Activated effector memory CD4-positive, alpha-beta T cell treated with Interleukin-2 at 50 U/mL for 16 hours (primary cell): ENCODE measurements around the gene OS9.

ENCODE experiments used
- DNase-seq: peaks from one replicate; pipeline ENCODE4 v3.0.0-alpha.2; 2020

Gene OS9

DNA sequence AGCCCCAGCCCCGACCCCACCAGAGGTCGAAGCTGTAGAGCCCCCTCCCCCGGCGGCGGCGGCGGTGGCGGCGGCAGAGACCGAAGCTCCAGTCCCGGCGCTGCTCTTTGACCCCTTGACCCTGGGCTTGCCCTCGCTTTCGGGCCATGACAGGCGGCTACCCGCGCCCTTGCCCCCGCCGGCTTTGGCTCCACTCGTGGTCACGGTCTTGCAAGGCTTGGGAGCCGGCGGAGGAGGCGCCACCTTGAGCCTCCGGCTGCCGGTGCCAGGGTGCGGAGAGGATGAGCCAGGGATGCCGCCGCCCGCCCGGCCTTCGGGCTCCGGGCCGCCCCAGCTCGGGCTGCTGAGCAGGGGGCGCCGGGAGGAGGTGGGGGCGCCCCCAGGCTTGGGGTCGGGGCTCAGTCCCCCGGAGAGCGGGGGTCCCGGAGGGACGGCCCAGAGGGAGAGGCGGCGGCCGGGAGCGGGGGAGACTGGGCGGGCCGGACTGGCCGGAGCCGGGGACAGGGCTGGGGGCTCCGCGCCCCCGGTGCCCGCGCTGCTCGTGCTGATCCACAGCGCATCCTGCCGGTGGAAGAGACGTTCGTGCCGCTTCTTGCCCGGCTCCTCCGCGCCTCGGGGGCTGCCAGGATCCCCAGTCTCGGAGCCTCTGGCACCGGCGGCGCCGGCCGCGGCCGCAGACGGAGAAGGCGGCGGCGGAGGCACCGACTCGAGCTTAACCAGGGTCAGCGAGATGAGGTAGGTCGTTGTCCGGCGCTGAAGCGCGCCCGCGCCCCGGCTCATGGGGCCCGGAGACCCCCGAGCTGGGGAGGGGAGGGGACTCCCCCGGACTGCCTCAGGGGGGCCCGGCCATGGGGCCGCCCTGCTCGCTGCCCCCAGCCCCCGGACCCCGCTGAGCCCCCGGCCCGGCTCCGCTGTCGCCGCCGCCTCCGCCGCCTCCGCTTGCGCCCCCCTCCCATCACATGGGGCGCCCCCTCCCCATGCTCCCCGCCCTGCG lies 43.8 kb downstream of the OS9 start:
- DNase-seq = no peak

DNA sequence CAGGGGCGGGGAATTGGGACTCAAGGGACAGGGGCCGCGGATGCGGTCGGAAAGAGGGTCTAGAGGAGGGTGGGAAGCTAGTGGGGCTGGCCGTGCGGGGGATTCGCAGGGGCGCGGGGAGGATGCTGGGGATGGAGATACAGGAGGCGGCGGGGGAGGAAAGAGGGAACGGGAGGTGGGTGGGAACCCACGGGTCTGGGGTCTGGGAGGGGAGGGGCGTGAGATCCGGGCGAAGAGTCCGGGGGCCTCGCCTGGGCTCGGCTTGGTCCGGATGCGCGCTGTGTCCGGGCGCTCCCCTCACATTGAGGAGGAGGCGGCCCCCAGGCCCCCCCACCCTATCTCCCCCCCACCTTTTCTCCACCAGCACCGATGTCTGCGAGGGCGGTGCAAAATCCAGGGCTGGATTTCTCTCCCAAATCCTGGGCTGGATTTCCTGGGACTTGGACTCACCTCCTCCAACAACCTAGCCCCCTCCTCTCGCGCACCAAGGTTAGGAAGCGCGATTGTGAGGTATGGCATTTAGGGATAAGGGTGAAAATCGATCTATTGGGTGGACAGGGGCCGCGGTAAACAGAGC lies 44.8 kb downstream of the OS9 start, which contains the start of gene AGAP2:
Gene AGAP2 (minus strand): TSS at position 82 of the 577 bp plus-strand sequence. CDS start 496 bp downstream, outside the sequence.
- no peak for DNase-seq

DNA sequence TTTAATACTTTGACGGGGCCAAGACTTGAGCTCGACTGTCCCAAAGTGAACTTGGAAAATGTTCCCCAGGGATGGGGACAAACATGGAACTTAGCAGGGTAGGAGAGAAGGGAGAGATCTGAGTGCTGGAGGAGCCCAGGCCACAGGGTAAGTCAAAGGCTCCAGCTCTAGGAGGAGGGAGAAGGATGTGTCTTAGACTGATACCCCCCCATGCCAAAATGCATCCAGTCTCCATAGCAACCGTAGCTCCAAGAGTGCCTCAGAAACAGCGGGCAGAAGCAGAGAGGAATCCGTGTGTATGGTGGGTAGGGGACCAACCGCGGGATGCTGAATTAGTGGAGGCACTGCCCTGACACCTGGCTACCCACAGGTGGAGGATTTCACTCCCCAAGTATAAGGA lies 45.5 kb downstream of the OS9 start:
- DNase-seq = no peak

GRCh38 chr12:57739914-57740538 lies 46.1 kb downstream of the OS9 start:
- DNase-seq = no peak

GRCh38 chr12:57740656-57741412 lies 46.9 kb downstream of the OS9 start:
- peak; percentile 74 for DNase-seq

GRCh38 chr12:57741413-57741789 lies 47.5 kb downstream of the OS9 start:
- no peak for DNase-seq

DNA sequence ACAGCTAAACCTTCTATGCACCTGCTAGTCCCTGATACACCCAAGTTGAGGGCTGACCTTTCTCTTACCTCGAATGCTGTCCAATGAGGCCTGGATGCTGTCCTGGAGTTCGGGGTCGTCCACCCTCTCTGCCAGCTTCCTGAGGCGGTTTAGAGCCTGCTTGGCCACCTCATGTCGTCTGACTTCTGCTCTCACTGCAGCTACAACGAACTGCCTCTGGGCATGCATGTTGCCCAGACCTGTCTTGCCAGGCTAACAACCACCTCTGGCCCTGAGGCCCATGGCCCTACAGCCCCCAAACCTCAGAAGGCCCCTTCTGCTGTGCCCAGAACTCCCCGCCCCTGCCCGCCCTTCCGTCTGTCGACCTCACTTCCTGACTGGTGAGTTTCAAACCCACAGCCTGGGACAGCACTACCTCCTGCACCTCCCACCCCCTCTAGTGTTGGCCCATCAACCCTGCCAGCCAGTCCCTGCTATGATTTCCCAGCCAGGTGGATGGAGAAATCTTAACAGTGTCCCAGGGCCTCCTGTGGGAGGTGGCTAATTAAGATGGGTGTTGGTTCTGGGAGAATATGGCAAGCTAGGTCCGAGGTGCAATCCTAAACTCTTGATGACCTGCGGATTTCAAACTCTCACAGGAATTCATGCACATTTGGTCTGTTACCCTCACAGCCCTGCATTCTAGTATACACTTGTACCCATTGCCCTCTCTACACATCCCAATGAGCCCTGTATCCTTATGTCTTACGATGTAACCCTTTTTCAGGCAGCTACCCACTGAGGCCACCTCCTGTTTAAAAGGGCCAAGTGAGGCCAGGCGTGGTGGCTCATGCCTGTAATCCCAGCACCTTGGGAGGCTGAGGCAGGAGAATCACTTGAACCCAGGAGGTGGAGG lies 48.2 kb downstream of the OS9 start:
- DNase-seq = peak; percentile 74

GRCh38 chr12:57743769-57744168 lies 49.8 kb downstream of the OS9 start:
- no peak for DNase-seq

GRCh38 chr12:57744194-57744776 lies 50.4 kb downstream of the OS9 start:
- DNase-seq = no peak

DNA sequence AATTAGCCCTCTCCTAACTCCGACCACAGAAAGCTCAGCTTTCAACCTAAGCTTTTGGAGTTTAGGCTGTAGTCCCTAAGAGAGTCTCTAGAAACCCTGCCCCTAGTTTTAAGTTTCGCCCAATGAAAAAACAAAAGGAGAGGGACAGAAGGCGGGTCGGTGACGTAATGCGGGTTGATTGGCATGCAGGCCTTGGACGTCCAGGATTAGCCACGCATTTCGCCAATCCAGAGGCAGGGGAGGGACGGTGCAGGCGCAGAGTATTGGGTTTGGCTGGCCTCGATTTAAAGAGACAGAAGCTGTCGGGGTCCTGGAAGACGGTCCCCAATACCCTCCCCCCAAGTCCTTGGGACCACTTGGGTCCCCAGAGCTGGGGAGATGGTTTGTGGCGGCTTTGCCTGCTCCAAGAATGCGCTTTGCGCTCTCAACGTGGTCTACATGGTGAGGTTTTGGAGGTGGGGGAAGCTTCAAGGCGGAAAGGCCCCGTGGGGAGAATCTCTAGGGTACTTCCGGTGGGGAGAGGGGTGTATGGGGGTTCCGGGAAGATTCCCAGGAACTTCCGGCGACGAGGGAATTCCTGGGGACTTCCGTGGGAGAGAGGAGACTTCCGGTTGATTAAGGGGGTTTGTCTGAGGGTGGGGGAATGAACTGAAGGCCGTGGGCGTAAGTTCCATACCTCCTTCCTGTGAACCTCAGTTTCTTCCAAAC lies 51.0 kb downstream of the OS9 start, which contains the start of gene TSPAN31:
Gene TSPAN31 (plus strand): TSS at position 263 of the 708 bp plus-strand sequence. CDS start 116 bp downstream, at position 379.
- peak; percentile 88 for DNase-seq

DNA sequence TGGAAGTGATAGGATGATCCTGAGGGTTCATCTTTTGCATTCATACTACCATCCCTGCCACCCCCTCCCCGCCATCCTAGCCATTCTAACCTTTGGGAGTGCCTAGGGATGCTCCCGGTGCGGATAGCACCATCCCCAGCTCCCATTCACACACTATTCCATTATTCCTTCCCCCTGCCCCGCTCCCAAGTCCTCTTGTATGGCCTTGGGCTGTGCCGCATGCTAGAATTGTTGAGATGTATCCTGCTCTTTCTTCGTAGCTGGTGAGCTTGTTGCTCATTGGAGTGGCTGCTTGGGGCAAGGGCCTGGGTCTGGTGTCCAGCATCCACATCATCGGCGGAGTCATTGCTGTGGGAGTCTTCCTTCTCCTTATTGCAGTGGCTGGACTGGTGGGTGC lies 51.6 kb downstream of the OS9 start:
- no peak for DNase-seq

GRCh38 chr12:57746025-57746424 lies 52.1 kb downstream of the OS9 start:
- DNase-seq = no peak

GRCh38 chr12:57749061-57749460 lies 55.1 kb downstream of the OS9 start:
- DNase-seq = no peak

GRCh38 chr12:57750561-57751431 lies 56.9 kb downstream of the OS9 start:
- DNase-seq = no peak

- no peak for DNase-seq
Observed at GRCh38 chr12:57751432-57751787, 57.5 kb downstream of the OS9 start.

DNA sequence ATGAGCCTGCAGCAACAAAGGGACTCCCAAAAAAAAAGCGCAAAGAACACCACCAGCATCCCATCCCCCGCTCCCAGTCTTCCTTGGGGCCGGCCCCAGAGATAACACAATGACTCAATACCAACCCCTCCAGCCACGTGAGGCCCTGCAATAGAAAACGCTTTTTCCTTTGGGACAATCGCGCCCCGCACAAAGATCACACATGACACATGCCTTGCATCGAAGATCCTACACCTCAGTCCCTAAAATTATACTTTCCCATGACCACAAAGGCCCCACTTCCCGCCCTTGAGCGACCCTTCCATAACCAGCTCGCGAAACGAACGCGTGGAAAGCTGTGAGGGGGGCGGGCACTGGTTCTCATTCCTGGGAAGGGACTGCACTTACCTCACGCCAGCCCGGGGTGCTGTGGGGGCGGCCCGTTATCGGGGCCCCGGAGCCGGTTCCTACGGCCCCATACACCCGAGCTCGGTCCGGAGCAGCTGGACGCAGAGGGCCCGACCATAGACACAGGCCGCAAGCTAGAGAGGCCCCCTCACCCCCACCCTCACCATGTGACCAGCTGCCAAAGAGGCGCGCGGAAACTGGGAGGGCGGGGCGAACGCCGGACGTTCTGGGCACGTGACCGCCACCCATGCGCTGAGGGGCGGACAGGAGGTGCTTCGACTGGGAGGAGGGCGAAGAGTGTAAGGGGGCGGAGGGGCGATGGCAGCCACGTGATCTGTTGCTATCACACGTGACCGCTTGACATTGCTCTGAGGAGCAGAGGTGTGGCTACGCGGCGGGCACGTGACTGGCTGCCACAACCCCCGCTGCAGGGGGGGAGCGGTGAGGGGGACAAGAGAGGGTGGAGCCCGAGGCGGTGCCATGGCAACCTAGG lies 58.1 kb downstream of the OS9 start, which contains the start of gene CDK4:
Gene CDK4 (minus strand): TSS at position 523 of the 880 bp plus-strand sequence. CDS start 593 bp downstream, outside the sequence.
- DNase-seq = peak; percentile 99

DNA sequence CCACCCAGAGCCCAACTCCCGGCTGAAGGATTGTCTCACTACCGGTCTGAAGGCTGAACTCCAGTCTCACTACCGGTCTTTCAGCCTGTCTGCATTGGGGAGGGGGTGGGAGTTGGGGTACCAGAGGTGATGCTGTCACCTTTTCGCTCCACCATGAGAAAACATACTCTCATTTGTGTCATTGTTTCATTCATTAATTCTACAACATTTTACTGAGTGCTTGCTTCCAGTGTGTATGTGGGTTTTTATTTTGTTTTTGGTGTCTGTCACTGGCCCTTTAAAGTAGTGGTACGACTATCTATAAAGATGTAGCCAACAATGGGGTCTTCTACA lies 58.7 kb downstream of the OS9 start:
- DNase-seq = no peak

DNA sequence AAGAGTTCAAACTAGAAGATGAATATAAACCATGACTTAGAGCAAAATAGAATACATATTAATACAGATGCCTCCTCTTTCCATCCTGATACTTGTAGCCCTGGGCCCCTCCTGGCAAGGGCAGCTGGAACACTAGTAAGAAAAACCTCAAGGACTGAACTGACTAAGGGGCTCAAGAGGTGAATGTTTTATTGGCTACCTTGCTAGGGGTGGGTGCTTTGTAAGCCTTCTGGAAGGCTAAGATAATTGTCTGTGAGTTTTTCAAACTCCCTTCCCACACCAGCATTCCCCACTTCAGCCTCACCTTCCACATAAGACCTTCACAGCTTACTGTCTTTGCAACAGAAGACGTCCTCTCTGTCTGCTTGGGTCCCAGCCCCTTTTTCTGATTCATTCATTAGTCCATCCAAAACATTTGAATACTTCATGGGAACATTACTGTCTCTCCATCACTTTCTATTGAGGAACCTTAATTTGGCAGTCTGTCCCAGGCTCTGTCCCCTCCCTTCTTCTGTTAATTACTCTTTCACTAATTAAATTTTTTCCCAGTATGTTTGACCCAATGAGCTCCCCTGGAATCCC lies 59.9 kb downstream of the OS9 start:
- no peak for DNase-seq
